ENCODE measurements around the gene ULBP1.
"Not testable (repeated sequence)": the region's sequence is repeated elsewhere in the genome, so short reads cannot be mapped to it uniquely, and the experiment has no call there.

The ULBP1 gene

GRCh38 chr6:149953934-149954327 is 9.8 kb upstream of the ULBP1 start:
- DNase-seq, result not testable (repeated sequence)

GRCh38 chr6:149954328-149954983 is 9.3 kb upstream of the ULBP1 start:
- DNase-seq, result not testable (repeated sequence)

GRCh38 chr6:149954984-149955653 is 8.6 kb upstream of the ULBP1 start:
- DNase-seq, result not testable (repeated sequence)

GRCh38 chr6:149955654-149956317 is 8.0 kb upstream of the ULBP1 start:
- DNase-seq, result not testable (repeated sequence)

GRCh38 chr6:149958124-149958523 is 5.6 kb upstream of the ULBP1 start:
- DNase-seq, result not testable (repeated sequence)

- not testable (repeated sequence) for DNase-seq
These were observed 3.9 kb upstream of the ULBP1 start for GRCh38 chr6:149959806-149960205.

- DNase-seq, result no peak
These were observed 3.3 kb upstream of the ULBP1 start for GRCh38 chr6:149960488-149960887.

GRCh38 chr6:149961728-149962425 is 1.9 kb upstream of the ULBP1 start:
- DNase-seq, result no peak

GRCh38 chr6:149962461-149963211 is 1.1 kb upstream of the ULBP1 start:
- DNase-seq, result no peak

- no peak for DNase-seq
These were observed 606 bp upstream of the ULBP1 start for GRCh38 chr6:149963212-149963461.

- DNase-seq, result no peak
These were observed 808 bp downstream of the ULBP1 start for GRCh38 chr6:149964308-149965193.

- no peak for DNase-seq
These were observed 1.7 kb downstream of the ULBP1 start for GRCh38 chr6:149965194-149966020.

- not testable (repeated sequence) for DNase-seq
These were observed 2.6 kb downstream of the ULBP1 start for GRCh38 chr6:149966319-149966718.

GRCh38 chr6:149967591-149967990 is 3.8 kb downstream of the ULBP1 start:
- DNase-seq, result no peak

- not testable (repeated sequence) for DNase-seq
These were observed 4.3 kb downstream of the ULBP1 start for GRCh38 chr6:149967999-149968398.

- not testable (repeated sequence) for DNase-seq
These were observed 5.2 kb downstream of the ULBP1 start for GRCh38 chr6:149968909-149969308.

- no peak for DNase-seq
These were observed 5.9 kb downstream of the ULBP1 start for GRCh38 chr6:149969635-149970034.

- DNase-seq, result not testable (repeated sequence)
These were observed 10.7 kb downstream of the ULBP1 start for GRCh38 chr6:149974394-149974793.

GRCh38 chr6:149974825-149975224 is 11.1 kb downstream of the ULBP1 start:
- no peak for DNase-seq

GRCh38 chr6:149975400-149975799 is 11.7 kb downstream of the ULBP1 start:
- no peak for DNase-seq

GRCh38 chr6:149977221-149977620 is 13.5 kb downstream of the ULBP1 start:
- DNase-seq, result no peak

Measured in activated effector memory CD4-positive, alpha-beta T cell treated with Interleukin-2 at 50 U/mL for 16 hours (primary cell).